ENCODE results near the gene CASK.

The CASK gene
- long read RNA-seq, partial matches to known transcripts: 1 of 1 reads
- long read RNA-seq, other reads (novel, unspliced or antisense): 0 of 1 reads

- Histone ChIP-seq H3K27me3 (ENCODE audit: insufficient read depth, poor library complexity, severe bottlenecking) (no peaks in the 10 kb centered on the region), H3K27ac (replicated peaks) (no peak within 1 kb of the TSS), H3K4me3 (replicated peaks; ENCODE audit: insufficient read depth, low read length) (peak within 1 kb of the TSS; percentile 59)
- TF ChIP-seq CTCF (IDR thresholded peaks at IDR 0.05; ENCODE audit: insufficient read depth, low read length) (no peak), SPI1 (IDR thresholded peaks at IDR 0.05; ENCODE audit: borderline replicate concordance, low read depth) (no peak), POLR2AphosphoS5 (IDR thresholded peaks at IDR 0.05; ENCODE audit: low read depth) (no peak), REST (IDR thresholded peaks at IDR 0.05; ENCODE audit: insufficient replicate concordance, low read depth) (no peak), GABPA (IDR thresholded peaks at IDR 0.05; ENCODE audit: low read depth) (no peak)
- DNase-seq (ENCODE audit: low read depth in 1 of 2, low spot score in 1 of 2): peak; percentile 41 to 68
These were observed at the start of gene CASK for GRCh38 chrX:41923211-41923977. Gene CASK (minus strand): TSS chrX:41923554. CDS start chrX:41922988, 566 bp downstream.

- H3K27ac ChIP-seq (replicated peaks): no peak overlapping the region
- no peak for TF ChIP-seq GABPA (IDR thresholded peaks at IDR 0.05; ENCODE audit: low read depth)
- TF ChIP-seq SPI1 (IDR thresholded peaks at IDR 0.05; ENCODE audit: borderline replicate concordance, low read depth): no peak
- no peak for TF ChIP-seq POLR2AphosphoS5 (IDR thresholded peaks at IDR 0.05; ENCODE audit: low read depth)
- TF ChIP-seq CTCF (IDR thresholded peaks at IDR 0.05; ENCODE audit: insufficient read depth, low read length): no peak
- TF ChIP-seq REST (IDR thresholded peaks at IDR 0.05; ENCODE audit: insufficient replicate concordance, low read depth): no peak
These were observed 48.0 kb upstream of the CASK start for GRCh38 chrX:41971346-41971745.

GRCh38 chrX:41970419-41970818 is 47.1 kb upstream of the CASK start:
- no peak for DNase-seq (ENCODE audit: low read depth in 1 of 2, low spot score in 1 of 2)
- TF ChIP-seq CTCF (IDR thresholded peaks at IDR 0.05; ENCODE audit: insufficient read depth, low read length) (no peak), POLR2AphosphoS5 (IDR thresholded peaks at IDR 0.05; ENCODE audit: low read depth) (no peak), REST (IDR thresholded peaks at IDR 0.05; ENCODE audit: insufficient replicate concordance, low read depth) (no peak), SPI1 (IDR thresholded peaks at IDR 0.05; ENCODE audit: borderline replicate concordance, low read depth) (no peak), GABPA (IDR thresholded peaks at IDR 0.05; ENCODE audit: low read depth) (no peak)
- Histone ChIP-seq H3K27me3 (ENCODE audit: insufficient read depth, poor library complexity, severe bottlenecking) (no peaks in the 10 kb centered on the region), H3K4me3 (replicated peaks; ENCODE audit: insufficient read depth, low read length) (no peak overlapping the region), H3K27ac (replicated peaks) (no peak overlapping the region)

More at GRCh38 chrX:41971346-41971745, 48.0 kb upstream of the CASK start:
- no peak overlapping the region for H3K4me3 ChIP-seq (replicated peaks; ENCODE audit: insufficient read depth, low read length)
- no peak for DNase-seq (ENCODE audit: low read depth in 1 of 2, low spot score in 1 of 2)
- no peaks in the 10 kb centered on the region for H3K27me3 ChIP-seq (ENCODE audit: insufficient read depth, poor library complexity, severe bottlenecking)
